CD4-positive, alpha-beta T cell treated with Interleukin-15 for 1 hour (primary cell): Measurements from ENCODE around the gene STAMBPL1.
"Not testable (repeated sequence)": the region's sequence is repeated elsewhere in the genome, so short reads cannot be mapped to it uniquely, and the experiment has no call there.

Experiments
- DNase-seq: peaks from one replicate; pipeline ENCODE4 v3.0.0-alpha.2; 2020

Gene STAMBPL1

GRCh38 chr10:88926566-88927415 is 46.7 kb downstream of the STAMBPL1 start:
- DNase-seq = no peak

DNA sequence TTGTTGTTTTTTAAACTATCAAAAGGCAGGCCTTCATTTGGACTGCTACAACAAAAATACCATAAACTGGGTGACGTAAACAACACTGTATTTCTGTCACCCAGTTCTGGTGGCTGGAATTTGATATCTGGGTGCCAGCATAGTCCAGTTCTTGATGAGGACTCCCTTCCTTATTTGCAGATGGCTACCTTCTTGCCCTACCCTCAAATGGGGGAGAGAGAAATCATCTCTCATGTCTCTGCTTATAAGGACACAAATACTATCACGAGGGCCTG is 47.3 kb downstream of the STAMBPL1 start:
- no peak for DNase-seq

DNA sequence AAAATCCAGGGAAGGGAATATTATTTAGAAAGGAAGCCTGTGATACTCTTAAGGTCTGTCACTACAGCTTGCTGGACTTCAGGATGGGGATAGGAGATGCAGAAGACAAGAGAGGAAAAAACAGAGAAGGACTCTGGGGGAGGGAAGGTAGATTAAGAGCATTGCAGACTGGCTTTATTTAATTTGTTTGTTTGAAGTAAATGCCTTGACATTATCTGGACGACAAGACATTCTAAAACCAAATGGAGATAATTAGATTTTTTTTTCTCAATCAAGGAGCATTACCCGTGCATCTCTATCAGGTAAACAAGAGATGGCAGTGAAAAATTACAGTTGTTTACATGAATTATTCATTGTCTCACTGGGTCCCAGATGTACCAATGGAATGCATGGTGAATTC is 48.2 kb downstream of the STAMBPL1 start:
- no peak for DNase-seq

DNA sequence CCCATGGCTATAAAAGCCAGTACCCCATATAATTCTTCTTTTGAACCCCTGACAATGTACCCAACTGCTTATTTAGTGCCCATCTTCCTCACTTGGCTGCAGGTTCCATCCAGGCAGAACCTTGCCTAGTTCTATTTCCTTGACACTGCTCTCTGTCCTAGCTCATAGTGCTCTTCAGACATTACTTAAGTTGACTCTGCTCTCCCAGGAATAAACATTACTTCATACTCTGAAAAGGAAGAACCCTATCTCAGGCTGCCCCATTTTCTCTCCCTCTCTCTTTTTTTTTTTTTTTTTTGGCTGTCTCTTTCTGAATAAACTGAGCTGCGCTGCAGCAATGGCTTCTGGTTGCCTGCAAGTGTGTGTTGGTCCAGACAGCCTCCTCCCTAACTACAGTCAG is 51.5 kb downstream of the STAMBPL1 start:
- no peak for DNase-seq

GRCh38 chr10:88932029-88932428 is 52.0 kb downstream of the STAMBPL1 start:
- not testable (repeated sequence) for DNase-seq

GRCh38 chr10:88932539-88933256 is 52.7 kb downstream of the STAMBPL1 start:
- DNase-seq = peak; percentile 47

DNA sequence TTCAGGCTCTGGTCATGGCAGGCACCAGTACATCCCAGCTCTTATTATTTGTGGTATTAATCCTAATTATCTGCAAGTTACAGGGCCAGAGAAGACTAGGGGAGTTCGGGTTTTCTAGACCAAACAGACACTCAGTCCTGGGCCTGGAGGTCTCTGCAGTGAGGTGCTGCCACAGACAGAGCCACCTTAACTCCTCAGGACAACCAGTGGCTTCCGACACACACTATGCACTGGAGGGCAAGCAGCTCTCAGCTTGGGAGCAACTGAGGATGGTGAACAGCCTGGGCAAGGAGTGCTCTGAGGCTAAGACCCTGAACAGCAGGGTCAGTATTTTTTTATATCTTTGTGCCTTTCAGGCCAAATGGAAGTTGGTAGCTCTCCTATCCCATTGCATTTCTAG is 53.5 kb downstream of the STAMBPL1 start:
- DNase-seq = no peak

- DNase-seq = peak; percentile 77
Observed at GRCh38 chr10:88934900-88935672, 55.0 kb downstream of the STAMBPL1 start.

- DNase-seq = no peak
Observed at GRCh38 chr10:88936656-88937055, 56.6 kb downstream of the STAMBPL1 start.

GRCh38 chr10:88938039-88938438 is 58.0 kb downstream of the STAMBPL1 start:
- no peak for DNase-seq

- no peak for DNase-seq
Observed at GRCh38 chr10:88938938-88939337, 58.9 kb downstream of the STAMBPL1 start.

DNA sequence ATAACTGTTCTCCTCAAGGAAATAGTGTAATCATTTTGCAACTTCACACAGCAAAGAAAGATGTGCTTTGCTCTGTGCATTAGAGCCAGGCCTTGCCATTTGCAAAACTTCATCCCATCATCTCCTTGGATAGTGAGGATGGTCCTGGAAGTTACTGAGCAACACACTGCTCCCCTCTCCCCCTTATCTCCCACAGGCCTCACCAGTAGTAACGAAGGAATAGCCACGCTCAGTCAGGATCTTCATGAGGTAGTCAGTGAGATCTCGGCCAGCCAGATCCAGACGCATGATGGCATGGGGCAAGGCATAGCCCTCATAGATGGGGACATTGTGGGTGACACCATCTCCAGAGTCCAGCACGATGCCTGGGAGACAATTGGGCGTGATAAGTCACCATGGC is 61.0 kb downstream of the STAMBPL1 start:
- DNase-seq = no peak

DNA sequence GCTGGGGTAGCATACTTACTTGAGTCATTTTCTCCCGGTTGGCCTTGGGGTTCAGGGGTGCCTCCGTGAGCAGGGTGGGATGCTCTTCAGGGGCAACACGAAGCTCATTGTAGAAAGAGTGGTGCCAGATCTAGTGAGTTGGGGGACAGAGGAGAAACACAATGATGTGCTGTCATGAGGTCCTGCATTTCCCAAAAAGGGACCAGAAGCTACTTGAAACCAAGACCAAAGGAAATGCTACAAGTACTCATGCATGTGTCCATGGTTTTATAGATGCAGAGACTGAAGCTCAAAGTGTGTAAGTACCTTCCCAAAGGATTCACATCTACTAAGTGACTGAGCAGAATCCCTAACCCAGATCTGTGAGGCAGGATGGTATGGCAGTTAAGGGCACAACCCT is 63.7 kb downstream of the STAMBPL1 start:
- no peak for DNase-seq

- no peak for DNase-seq
Observed at GRCh38 chr10:88944813-88945212, 64.8 kb downstream of the STAMBPL1 start.

- no peak for DNase-seq
Observed at GRCh38 chr10:88946200-88946599, 66.2 kb downstream of the STAMBPL1 start.

DNA sequence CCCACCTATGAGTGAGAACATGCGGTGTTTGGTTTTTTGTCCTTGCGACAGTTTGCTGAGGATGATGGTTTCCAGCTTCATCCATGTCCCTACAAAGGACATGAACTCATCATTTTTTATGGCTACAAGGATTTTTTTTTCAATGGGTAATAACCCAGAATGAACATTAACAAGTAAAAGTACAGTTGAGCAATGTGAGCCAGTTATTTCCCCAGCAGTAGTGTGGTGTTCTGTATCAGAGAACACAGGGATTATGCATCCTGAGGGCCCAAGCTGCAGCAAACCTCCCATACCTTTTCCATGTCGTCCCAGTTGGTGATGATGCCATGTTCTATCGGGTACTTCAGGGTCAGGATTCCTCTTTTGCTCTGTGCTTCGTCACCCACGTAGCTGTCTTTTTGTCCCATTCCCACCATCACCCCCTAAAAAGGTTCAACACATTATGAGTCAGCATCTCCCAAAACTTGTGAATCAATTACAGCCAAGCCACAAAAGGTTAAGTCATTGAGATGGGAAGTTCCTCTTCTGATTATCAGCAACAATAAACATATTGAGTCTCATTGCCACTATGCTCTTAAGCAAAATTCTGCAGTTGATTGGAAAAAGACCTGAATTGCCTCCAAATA is 67.0 kb downstream of the STAMBPL1 start:
- DNase-seq = no peak

- DNase-seq = no peak
Observed at GRCh38 chr10:88949051-88949450, 69.0 kb downstream of the STAMBPL1 start.

- DNase-seq = no peak
Observed at GRCh38 chr10:88949912-88950837, 70.1 kb downstream of the STAMBPL1 start.

DNA sequence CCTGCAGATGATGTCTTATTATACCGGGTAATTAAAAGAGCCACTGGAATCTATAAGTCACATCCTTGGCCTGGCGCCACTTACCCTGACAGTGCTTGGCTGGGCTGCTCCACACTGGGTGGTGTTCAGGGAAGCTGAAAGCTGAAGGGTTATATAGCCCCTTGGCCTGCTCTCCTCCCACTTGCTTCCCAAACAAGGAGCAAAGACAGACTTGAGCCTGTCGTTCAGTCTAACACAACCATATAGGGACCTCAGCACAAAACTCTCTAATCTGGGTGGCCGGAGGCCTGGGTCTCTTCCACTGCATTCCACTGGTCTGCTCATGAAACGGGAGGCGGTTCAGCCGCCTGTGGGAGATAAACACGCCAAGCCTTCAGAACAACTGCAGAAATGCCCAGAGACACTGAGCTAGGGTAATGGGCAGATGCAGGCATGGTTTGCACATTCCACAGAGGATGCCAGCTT is 72.6 kb downstream of the STAMBPL1 start, which contains the start of gene ACTA2:
Gene ACTA2 (minus strand): TSS at position 127 of the 465 bp plus-strand sequence. CDS start 3,843 bp downstream, outside the sequence.
- no peak for DNase-seq

- no peak for DNase-seq
Observed at GRCh38 chr10:88953662-88954061, 73.6 kb downstream of the STAMBPL1 start.

- no peak for DNase-seq
Observed at GRCh38 chr10:88954458-88955083, 74.5 kb downstream of the STAMBPL1 start.
